Neuronal stem cell (in vitro differentiated cells): ENCODE measurements around the gene FBXO2.

Experiments used
- DNase-seq: peaks from one replicate; pipeline ENCODE4 v3.0.0-alpha.2; 2013; ENCODE audit warnings: low spot score
- H2AFZ ChIP-seq: one replicate; pipeline ENCODE4 v1.6.1; 2013; ENCODE audit warnings: mild to moderate bottlenecking, low read length, inconsistent platforms
- H2AK5ac ChIP-seq: 2 replicates; pipeline ENCODE4 v1.6.1; 2013; ENCODE audit warnings: low read depth, mild to moderate bottlenecking, inconsistent platforms, low read length, moderate library complexity, mixed read lengths
- H2BK120ac ChIP-seq: 2 replicates; pipeline ENCODE4 v1.6.1; 2013; ENCODE audit warnings: low read depth, mild to moderate bottlenecking, inconsistent platforms, low read length, moderate library complexity, mixed read lengths
- H2BK12ac ChIP-seq: one replicate; pipeline ENCODE4 v1.6.1; 2013; ENCODE audit warnings: low read length, inconsistent platforms
- H2BK15ac ChIP-seq: 2 replicates; pipeline ENCODE4 v1.6.1; 2013; ENCODE audit warnings: mild to moderate bottlenecking, low read length, inconsistent platforms, mixed read lengths
- H2BK5ac ChIP-seq: one replicate; pipeline ENCODE4 v1.6.1; 2013; ENCODE audit warnings: inconsistent platforms, mild to moderate bottlenecking, low read length, moderate library complexity
- H3K14ac ChIP-seq: one replicate; pipeline ENCODE4 v1.6.1; 2013; ENCODE audit warnings: low read length, inconsistent platforms
- H3K18ac ChIP-seq: 2 replicates; pipeline ENCODE4 v1.6.1; 2013; ENCODE audit warnings: low read length, inconsistent platforms
- H3K23ac ChIP-seq: 2 replicates; pipeline ENCODE4 v1.6.1; 2013; ENCODE audit warnings: low read depth, mild to moderate bottlenecking, mixed read lengths, low read length, inconsistent platforms; ENCODE audit not compliant: poor library complexity
- H3K27ac ChIP-seq: replicated peaks from 3 replicates; pipeline ENCODE4 v1.5.1; 2013; ENCODE audit warnings: low read length, inconsistent platforms
- H3K27me3 ChIP-seq, 3 experiments: 2 replicates each; pipeline ENCODE4 v1.6.1; 2013; ENCODE audit warnings: low read length in 3 of 3, mild to moderate bottlenecking in 2 of 3, inconsistent platforms in 1 of 3, low read depth in 1 of 3, mixed read lengths in 1 of 3, moderate library complexity in 1 of 3; ENCODE audit not compliant: control insufficient read depth in 3 of 3, insufficient read depth in 3 of 3
- H3K36me3 ChIP-seq, 2 donors: replicated peaks in 1 of 2; 2 replicates each; pipeline ENCODE4 v1.6.1; 2013; ENCODE audit warnings: low read length in 2 of 2; ENCODE audit not compliant: control insufficient read depth in 2 of 2, insufficient read depth in 2 of 2
- H3K4ac ChIP-seq: 2 replicates; pipeline ENCODE4 v1.6.1; 2013; ENCODE audit warnings: inconsistent platforms, mild to moderate bottlenecking, low read length, moderate library complexity
- H3K4me1 ChIP-seq, 2 donors: 1 replicate in 1 of 2; 2 replicates in 1 of 2; pipeline ENCODE4 v1.6.1; 2013; ENCODE audit warnings: low read length in 2 of 2, low read depth in 1 of 2; ENCODE audit not compliant: control insufficient read depth in 2 of 2, insufficient read depth in 1 of 2
- H3K4me2 ChIP-seq: one replicate; pipeline ENCODE4 v1.6.1; 2013; ENCODE audit warnings: mild to moderate bottlenecking, low read length, inconsistent platforms; ENCODE audit not compliant: insufficient read depth, poor library complexity, severe bottlenecking
- H3K4me3 ChIP-seq, 2 donors: 2 replicates each; pipeline ENCODE4 v1.5.1; 2013; ENCODE audit warnings: low read length in 2 of 2, mild to moderate bottlenecking in 2 of 2, inconsistent platforms in 1 of 2, moderate library complexity in 1 of 2
- H3K79me1 ChIP-seq: one replicate; pipeline ENCODE4 v1.6.1; 2013; ENCODE audit warnings: low read depth, mild to moderate bottlenecking, inconsistent platforms, low read length, moderate library complexity
- H3K9ac ChIP-seq: one replicate; pipeline ENCODE4 v1.6.1; 2013; ENCODE audit warnings: mild to moderate bottlenecking, low read depth, low read length, inconsistent platforms; ENCODE audit not compliant: poor library complexity
- H3K9me3 ChIP-seq, 2 donors: replicated peaks in 1 of 2; 2 replicates each; pipeline versions ENCODE3 to v1.6.1; 2013; ENCODE audit warnings: low read length in 2 of 2, mild to moderate bottlenecking in 2 of 2, inconsistent platforms in 1 of 2, low read depth in 1 of 2, mixed read lengths in 1 of 2, moderate library complexity in 1 of 2; ENCODE audit not compliant: control insufficient read depth in 2 of 2, insufficient read depth in 1 of 2
- H4K8ac ChIP-seq: one replicate; pipeline ENCODE4 v1.6.1; 2013; ENCODE audit warnings: low read depth, mild to moderate bottlenecking, inconsistent platforms, low read length, moderate library complexity
- H4K91ac ChIP-seq: one replicate; pipeline ENCODE4 v1.6.1; 2013; ENCODE audit warnings: low read length, low read depth, mild to moderate bottlenecking, inconsistent platforms; ENCODE audit not compliant: poor library complexity
- WGBS, 2 donors: extraction: QIAGEN DNeasy Blood & Tissue Kit; methylation state at CpG; one replicate each; pipeline ENCODE4 v1.1.7; 2013; ENCODE audit warnings: missing lambda C conversion rate in 2 of 2, mixed read lengths in 1 of 2; ENCODE audit not compliant: insufficient read length in 2 of 2, insufficient replicate concordance in 1 of 2; ENCODE audit errors: extremely low coverage in 2 of 2; 5-methylcytosine and 5-hydroxymethylcytosine counted together

Gene FBXO2

DNA sequence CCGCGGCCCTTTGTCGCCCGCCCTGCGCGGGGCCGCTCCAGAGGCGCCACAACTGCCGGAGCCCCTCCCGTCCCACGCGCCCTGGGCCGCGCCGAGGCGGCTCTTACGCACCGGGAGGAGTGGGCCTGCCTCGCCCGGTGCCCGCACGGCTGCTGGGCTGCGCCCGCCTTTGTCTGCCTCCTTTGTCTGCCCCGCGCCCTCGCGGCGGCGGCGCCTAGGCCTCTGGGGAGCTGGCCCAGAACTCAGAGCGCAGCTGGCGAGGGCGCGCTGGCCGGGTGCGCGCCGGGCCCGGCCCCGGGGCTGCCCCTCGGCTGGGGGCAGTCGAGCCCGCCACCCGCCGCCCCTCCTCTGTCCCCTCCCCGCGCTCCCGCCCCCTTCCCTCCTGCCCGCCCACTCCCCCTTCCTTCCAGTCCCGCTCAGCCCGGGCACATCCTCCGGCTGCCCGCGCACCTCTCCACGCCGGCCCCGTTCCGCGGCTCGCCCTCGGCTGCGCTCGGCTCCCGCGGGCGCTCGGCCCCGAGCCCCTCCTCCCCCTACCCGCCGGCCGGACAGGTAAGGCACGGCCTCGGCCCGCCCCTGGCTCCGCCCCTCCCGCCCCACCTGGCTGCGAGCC, 37.2 kb upstream of the FBXO2 start, which contains the start of gene DRAXIN:
Gene DRAXIN (plus strand): TSS at position 409 of the 613 bp plus-strand sequence. CDS start 14,549 bp downstream, outside the sequence.
- Histone ChIP-seq H2AFZ (peak within 1 kb of the TSS; percentile 80), H3K18ac (peak within 1 kb of the TSS; percentile 99), H3K9me3 (no peaks in the 10 kb centered on the region), H3K4me1 (peaks cover 22 to 29% of the 10 kb centered on the region in 2 donors), H2BK15ac (peak within 1 kb of the TSS; percentile 96), H3K27ac (peak within 1 kb of the TSS; percentile 43), H3K4ac (peak within 1 kb of the TSS; percentile 98), H2BK5ac (peak within 1 kb of the TSS; percentile 75), H4K91ac (peak within 1 kb of the TSS; percentile 79), H3K4me2 (peak within 1 kb of the TSS; percentile 92), H3K36me3 (peaks cover 0 to 16% of the 10 kb centered on the region in 2 donors), H4K8ac (peak within 1 kb of the TSS; percentile 43), H3K23ac (peak within 1 kb of the TSS; percentile 73), H2BK120ac (peak within 1 kb of the TSS; percentile 100), H3K27me3 (peaks cover 0 to 12% (median 0%) of the 10 kb centered on the region in 3 experiments), H3K9ac (peak within 1 kb of the TSS; percentile 88), H2BK12ac (peak within 1 kb of the TSS; percentile 98), H3K79me1 (no peaks in the 10 kb centered on the region), H3K4me3 (peak within 1 kb of the TSS; percentile 69 to 95), H2AK5ac (peak within 1 kb of the TSS; percentile 95), H3K14ac (peak within 1 kb of the TSS; percentile 94)
- DNase-seq: peak; percentile 63
- WGBS, 2 donors: no CpG with 5 or more reads among the region's 78 CpGs

DNA sequence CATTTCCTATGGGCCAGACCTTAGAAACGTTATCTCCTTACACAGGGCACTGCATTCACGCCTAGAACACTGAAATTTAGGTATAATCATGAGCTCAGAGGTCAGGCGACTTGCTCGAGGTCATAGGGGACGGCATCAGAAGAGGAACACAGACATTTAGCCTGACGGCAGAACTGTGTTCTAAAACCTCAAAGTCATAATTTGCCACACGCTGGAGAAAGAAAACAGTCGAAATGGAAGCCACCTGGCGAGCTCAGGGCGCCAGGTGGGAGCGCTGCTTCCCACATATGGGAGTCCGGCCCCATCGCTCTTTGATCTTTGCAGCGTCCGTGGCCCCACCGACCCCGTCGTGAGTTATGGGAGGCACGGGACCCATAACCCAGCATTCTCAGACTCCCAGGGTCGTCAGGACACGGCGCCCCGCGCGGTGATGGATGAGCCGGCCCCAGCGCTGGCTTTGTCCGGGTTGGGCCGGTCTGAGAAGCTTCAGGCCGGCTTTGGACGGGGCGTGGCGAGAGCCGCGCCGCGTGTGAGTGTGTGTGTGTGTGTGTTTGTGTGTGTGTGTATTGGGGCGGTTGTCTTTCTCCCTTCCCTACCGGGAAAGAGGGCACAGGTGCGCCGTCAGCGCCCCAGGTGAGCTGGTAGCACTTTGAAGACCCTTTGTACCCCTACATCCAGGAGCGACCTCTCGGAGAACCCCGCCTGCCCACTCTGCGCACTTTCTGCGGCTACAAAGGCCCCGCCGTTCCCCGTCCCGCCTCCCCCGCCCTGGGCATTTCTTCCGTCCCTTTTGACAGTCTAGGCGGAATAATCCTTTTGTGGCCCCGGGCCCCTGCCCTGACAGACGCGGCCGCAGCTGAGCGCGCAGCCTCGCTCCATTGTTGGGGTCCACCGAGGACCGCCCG, 36.4 kb upstream of the FBXO2 start:
- Histone ChIP-seq H3K79me1 (no peaks in the 10 kb centered on the region), H3K9me3 (no peaks in the 10 kb centered on the region), H3K23ac (peak overlapping the region; percentile 32), H4K8ac (no peak overlapping the region), H3K4ac (peak overlapping the region; percentile 98), H2BK15ac (peak overlapping the region; percentile 84), H3K9ac (peak overlapping the region; percentile 88), H3K14ac (peak overlapping the region; percentile 94), H3K27me3 (peaks cover 0 to 12% (median 0%) of the 10 kb centered on the region in 3 experiments), H2BK5ac (peak overlapping the region; percentile 50), H2AFZ (peak overlapping the region; percentile 80), H3K4me2 (peak overlapping the region; percentile 92), H3K4me3 (peak overlapping the region; percentile 69 to 95), H2BK120ac (peak overlapping the region; percentile 100), H2AK5ac (peak overlapping the region; percentile 89), H2BK12ac (peak overlapping the region; percentile 2), H3K4me1 (peaks cover 22 to 26% of the 10 kb centered on the region in 2 donors), H3K36me3 (peaks cover 0 to 13% of the 10 kb centered on the region in 2 donors), H3K27ac (peak overlapping the region; percentile 43), H3K18ac (peak overlapping the region; percentile 99), H4K91ac (peak overlapping the region; percentile 79)
- no CpG with 5 or more reads among the region's 64 CpGs for WGBS, 2 donors
- no peak for DNase-seq

DNA sequence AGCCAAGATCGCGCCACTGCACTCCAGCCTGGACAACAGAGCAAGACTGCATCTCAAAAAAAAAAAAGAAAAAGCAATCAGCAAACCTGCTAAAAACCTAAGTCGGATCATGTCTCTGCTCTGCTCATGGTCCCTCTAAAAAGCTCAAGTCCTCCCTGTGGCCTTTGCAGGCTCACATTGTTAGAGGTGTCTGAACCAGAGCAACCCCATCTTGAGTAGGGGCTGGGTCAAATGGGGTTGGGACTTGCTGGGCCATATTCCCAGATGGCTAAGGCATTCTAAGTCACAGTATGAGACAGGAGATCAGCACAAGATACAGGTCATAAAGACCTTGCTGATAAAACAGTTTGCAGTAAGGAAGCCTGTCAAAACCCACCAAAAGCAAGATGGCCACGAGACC, 34.3 kb upstream of the FBXO2 start:
- Histone ChIP-seq H3K4me1 (peaks cover 17 to 22% of the 10 kb centered on the region in 2 donors), H3K36me3 (peaks cover 0 to 14% of the 10 kb centered on the region in 2 donors), H3K27me3 (peaks cover 0 to 8% (median 0%) of the 10 kb centered on the region in 3 experiments), H3K9ac (no peak overlapping the region), H3K4me3 (no peak overlapping the region), H3K27ac (no peak overlapping the region), H3K9me3 (no peaks in the 10 kb centered on the region), H2AK5ac (no peak overlapping the region), H4K8ac (no peak overlapping the region), H2BK5ac (no peak overlapping the region), H2AFZ (no peak overlapping the region), H3K23ac (no peak overlapping the region), H2BK15ac (no peak overlapping the region), H3K79me1 (no peaks in the 10 kb centered on the region), H3K14ac (no peak overlapping the region), H4K91ac (no peak overlapping the region), H3K4ac (no peak overlapping the region), H2BK12ac (no peak overlapping the region), H3K18ac (peak overlapping the region; percentile 3), H3K4me2 (no peak overlapping the region), H2BK120ac (no peak overlapping the region)
- no CpG with 5 or more reads among the region's 4 CpGs for WGBS, 2 donors
- no peak for DNase-seq
